Activated T-cell treated with anti-CD3 and anti-CD28 coated beads, Interleukin-2, amount 50 U/mL, for 24 hours (primary cell): Measurements from ENCODE around the gene AMT.

ENCODE experiments used
- DNase-seq: peaks from one replicate; pipeline ENCODE4 v3.0.0-alpha.2; 2020
- H3K27ac Mint-ChIP-seq: 2 replicates; pipeline ENCODE4 v1.8.0; 2020; ENCODE audit warnings: mild to moderate bottlenecking, mixed read lengths
- H3K27me3 Mint-ChIP-seq: 2 replicates; pipeline ENCODE4 v1.8.0; 2020; ENCODE audit warnings: mixed read lengths
- H3K36me3 Mint-ChIP-seq: 2 replicates; pipeline ENCODE4 v1.8.0; 2020; ENCODE audit warnings: low read depth, mixed read lengths
- H3K4me1 Mint-ChIP-seq: 2 replicates; pipeline ENCODE4 v1.8.0; 2020; ENCODE audit warnings: low read depth, mixed read lengths
- H3K4me3 Mint-ChIP-seq: 2 replicates; pipeline ENCODE4 v1.8.0; 2020; ENCODE audit warnings: mild to moderate bottlenecking, moderate library complexity, mixed read lengths
- H3K9me3 Mint-ChIP-seq: 2 replicates; pipeline ENCODE4 v1.8.0; 2020; ENCODE audit warnings: mixed read lengths

AMT gene

GRCh38 chr3:49387721-49388120 is 34.6 kb downstream of the AMT start:
- Mint-ChIP-seq H3K27me3 (no peaks in the 10 kb centered on the region), H3K9me3 (no peaks in the 10 kb centered on the region), H3K27ac (peak overlapping the region; percentile 63), H3K4me1 (peaks cover 65% of the 10 kb centered on the region), H3K4me3 (no peak overlapping the region), H3K36me3 (peaks cover 59% of the 10 kb centered on the region)
- DNase-seq, result no peak

- no peak for DNase-seq
- Mint-ChIP-seq H3K27me3 (no peaks in the 10 kb centered on the region), H3K36me3 (peaks cover 51% of the 10 kb centered on the region), H3K4me1 (peaks cover 67% of the 10 kb centered on the region), H3K27ac (peak overlapping the region; percentile 78), H3K4me3 (no peak overlapping the region), H3K9me3 (no peaks in the 10 kb centered on the region)
Observed at GRCh38 chr3:49386056-49386756, 36.1 kb downstream of the AMT start.

- H3K4me3 Mint-ChIP-seq, result no peak overlapping the region
- peaks cover 68% of the 10 kb centered on the region for H3K4me1 Mint-ChIP-seq
- H3K9me3 Mint-ChIP-seq, result no peaks in the 10 kb centered on the region
- no peaks in the 10 kb centered on the region for H3K27me3 Mint-ChIP-seq
- peak overlapping the region; percentile 76 for H3K27ac Mint-ChIP-seq
- peaks cover 50% of the 10 kb centered on the region for H3K36me3 Mint-ChIP-seq
- no peak for DNase-seq
Observed at GRCh38 chr3:49385617-49386016, 36.7 kb downstream of the AMT start.

- no peak overlapping the region for H3K4me3 Mint-ChIP-seq
- H3K36me3 Mint-ChIP-seq, result peaks cover 40% of the 10 kb centered on the region
- no peaks in the 10 kb centered on the region for H3K27me3 Mint-ChIP-seq
- peaks cover 67% of the 10 kb centered on the region for H3K4me1 Mint-ChIP-seq
- peaks cover 2% of the 10 kb centered on the region for H3K9me3 Mint-ChIP-seq
- H3K27ac Mint-ChIP-seq, result peak overlapping the region; percentile 64
- no peak for DNase-seq
Observed at GRCh38 chr3:49383387-49383786, 38.9 kb downstream of the AMT start.

GRCh38 chr3:49378249-49378895 is 43.9 kb downstream of the AMT start:
- no peak for DNase-seq
- H3K27ac Mint-ChIP-seq, result peak overlapping the region; percentile 89
- H3K27me3 Mint-ChIP-seq, result no peaks in the 10 kb centered on the region
- H3K4me3 Mint-ChIP-seq, result no peak overlapping the region
- peaks cover 45% of the 10 kb centered on the region for H3K36me3 Mint-ChIP-seq
- H3K4me1 Mint-ChIP-seq, result peaks cover 54% of the 10 kb centered on the region
- H3K9me3 Mint-ChIP-seq, result peaks cover 2% of the 10 kb centered on the region

GRCh38 chr3:49377483-49377882 is 44.8 kb downstream of the AMT start:
- Mint-ChIP-seq H3K27ac (peak overlapping the region; percentile 90), H3K36me3 (peaks cover 54% of the 10 kb centered on the region), H3K9me3 (peaks cover 2% of the 10 kb centered on the region), H3K4me3 (no peak overlapping the region), H3K27me3 (no peaks in the 10 kb centered on the region), H3K4me1 (peaks cover 47% of the 10 kb centered on the region)
- DNase-seq, result peak; percentile 57

- Mint-ChIP-seq H3K4me3 (no peak overlapping the region), H3K4me1 (peaks cover 26% of the 10 kb centered on the region), H3K27me3 (no peaks in the 10 kb centered on the region), H3K9me3 (no peaks in the 10 kb centered on the region), H3K27ac (peak overlapping the region; percentile 62), H3K36me3 (peaks cover 81% of the 10 kb centered on the region)
- DNase-seq, result no peak
Observed at GRCh38 chr3:49371946-49372345, 50.3 kb downstream of the AMT start.

- no peaks in the 10 kb centered on the region for H3K9me3 Mint-ChIP-seq
- H3K27ac Mint-ChIP-seq, result peak overlapping the region; percentile 82
- H3K27me3 Mint-ChIP-seq, result no peaks in the 10 kb centered on the region
- H3K4me3 Mint-ChIP-seq, result no peak overlapping the region
- H3K4me1 Mint-ChIP-seq, result peaks cover 23% of the 10 kb centered on the region
- peaks cover 90% of the 10 kb centered on the region for H3K36me3 Mint-ChIP-seq
- DNase-seq, result no peak
Observed at GRCh38 chr3:49370585-49371290, 51.5 kb downstream of the AMT start.
